SK-N-SH (cell line): ENCODE results near the gene BRD1.

Experiments
- CTCF ChIP-seq: fragments of 200-600 bp; sonication (generic); IDR thresholded peaks from 2 replicates; pipeline ENCODE4 v1.6.1; 2017; ENCODE audit warnings: antibody characterized with exemption, mild to moderate bottlenecking, moderate library complexity
- GABPA ChIP-seq: IDR thresholded peaks from 2 replicates; pipeline ENCODE4 v1.4.0; 2012; ENCODE audit warnings: low read depth, mild to moderate bottlenecking
- IRF3 ChIP-seq: fragments of 150-350 bp; IDR thresholded peaks from 2 replicates; pipeline ENCODE4 v1.6.1; 2016; ENCODE audit warnings: mild to moderate bottlenecking, low read depth, low read length
- POLR2AphosphoS5 ChIP-seq: IDR thresholded peaks from 2 replicates; pipeline ENCODE4 v1.6.1; 2012; ENCODE audit warnings: low read depth, low read length
- RAD21 ChIP-seq: IDR thresholded peaks from 2 replicates; pipeline ENCODE4 v1.6.1; 2012; ENCODE audit warnings: mild to moderate bottlenecking, low read length
- REST ChIP-seq: IDR thresholded peaks from 2 replicates; pipeline ENCODE4 v1.6.1; 2012; ENCODE audit warnings: mild to moderate bottlenecking, low read depth, low read length, moderate library complexity
- RFX5 ChIP-seq: IDR thresholded peaks from 2 replicates; pipeline ENCODE4 v1.6.1; 2012; ENCODE audit warnings: mild to moderate bottlenecking, improper control_type of control experiment, low read length
- YY1 ChIP-seq: IDR thresholded peaks from 2 replicates; pipeline ENCODE4 v1.4.0; 2012; ENCODE audit warnings: low read depth, mild to moderate bottlenecking

GRCh38 chr22:49795521-49795920, 32.2 kb downstream of the BRD1 start:
- TF ChIP-seq YY1 (no peak), CTCF (no peak), REST (no peak), IRF3 (no peak), POLR2AphosphoS5 (no peak), GABPA (no peak), RAD21 (no peak), RFX5 (no peak)
